ENCODE results near the gene DPP7.

Gene DPP7

GRCh38 chr9:137150617-137151457 lies 36.3 kb upstream of the DPP7 start:
- Mint-ChIP-seq H3K27ac (peak overlapping the region; percentile 77), H3K36me3 (no peaks in the 10 kb centered on the region), H3K4me3 (no peak overlapping the region), H3K27me3 (peaks cover 10% of the 10 kb centered on the region), H3K4me1 (ENCODE audit: low read depth) (peaks cover 4% of the 10 kb centered on the region), H3K9me3 (ENCODE audit: low read depth) (no peaks in the 10 kb centered on the region)

DNA sequence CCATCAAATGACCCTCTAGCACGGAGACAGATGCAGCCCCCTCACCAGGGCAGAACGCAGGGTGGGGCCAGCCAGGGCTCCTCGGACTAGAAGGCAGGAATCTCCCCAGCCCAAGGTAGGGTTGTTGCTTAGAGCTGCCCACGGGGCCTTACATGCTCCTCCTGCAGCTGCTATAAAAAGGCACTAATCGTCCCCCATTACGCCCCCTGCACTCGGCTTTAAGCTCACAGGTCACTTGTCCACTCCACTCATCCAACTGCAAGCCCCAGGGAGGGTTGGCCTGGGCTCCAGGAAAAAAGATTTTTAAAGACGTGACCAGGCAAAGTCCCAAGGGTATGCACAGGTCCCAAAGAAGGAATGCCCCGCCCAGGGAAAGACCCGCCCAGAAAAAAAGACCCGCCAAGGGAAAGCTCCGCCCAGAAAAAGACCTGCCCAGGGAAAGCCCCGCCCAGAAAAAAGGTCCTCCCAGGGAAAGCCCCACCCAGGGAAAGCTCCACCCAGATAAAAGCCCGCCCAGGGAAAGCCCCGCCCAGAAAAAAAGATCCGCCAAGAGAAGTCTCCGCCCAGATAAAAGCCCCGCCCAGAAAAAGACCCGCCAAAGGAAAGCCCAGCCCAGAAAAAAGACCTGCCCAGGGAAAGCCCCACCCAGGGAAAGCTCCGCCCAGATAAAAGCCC lies 35.5 kb upstream of the DPP7 start:
- no peak overlapping the region for H3K4me3 Mint-ChIP-seq

GRCh38 chr9:137149363-137149762 lies 34.8 kb upstream of the DPP7 start:
- no peak overlapping the region for H3K4me3 Mint-ChIP-seq
- H3K27ac Mint-ChIP-seq = no peak overlapping the region
- peaks cover 4% of the 10 kb centered on the region for H3K4me1 Mint-ChIP-seq (ENCODE audit: low read depth)
- peaks cover 8% of the 10 kb centered on the region for H3K27me3 Mint-ChIP-seq
- H3K9me3 Mint-ChIP-seq (ENCODE audit: low read depth) = no peaks in the 10 kb centered on the region
- no peaks in the 10 kb centered on the region for H3K36me3 Mint-ChIP-seq

More for the DNA sequence above, 35.5 kb upstream of the DPP7 start:
- Mint-ChIP-seq H3K4me1 (ENCODE audit: low read depth) (peaks cover 4% of the 10 kb centered on the region), H3K9me3 (ENCODE audit: low read depth) (no peaks in the 10 kb centered on the region), H3K27ac (no peak overlapping the region), H3K27me3 (peaks cover 10% of the 10 kb centered on the region), H3K36me3 (no peaks in the 10 kb centered on the region)

DNA sequence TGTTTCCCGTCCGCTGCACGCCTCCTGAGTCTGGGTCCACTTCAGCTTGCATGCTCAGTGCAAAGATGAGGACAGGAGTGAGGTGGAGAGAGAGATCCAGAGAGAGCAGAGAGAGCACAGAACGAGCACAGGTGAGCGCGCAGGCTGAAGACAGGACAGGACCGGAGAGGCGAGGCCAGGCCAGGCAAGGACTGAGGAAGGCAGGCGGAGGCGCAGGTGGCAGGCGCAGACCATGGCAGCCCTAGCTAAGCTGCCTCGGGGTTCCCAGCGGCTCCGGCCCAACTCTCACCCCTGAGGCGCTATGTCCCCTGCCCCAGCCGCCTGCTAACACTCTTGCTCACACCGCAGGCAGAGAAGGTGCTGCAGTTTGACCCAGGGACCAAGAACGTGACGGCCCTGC lies 34.1 kb upstream of the DPP7 start:
- Mint-ChIP-seq H3K4me1 (ENCODE audit: low read depth) (peaks cover 4% of the 10 kb centered on the region), H3K4me3 (no peak overlapping the region), H3K27me3 (peaks cover 9% of the 10 kb centered on the region), H3K27ac (no peak overlapping the region), H3K9me3 (ENCODE audit: low read depth) (no peaks in the 10 kb centered on the region), H3K36me3 (no peaks in the 10 kb centered on the region)

GRCh38 chr9:137148242-137148641 lies 33.7 kb upstream of the DPP7 start:
- H3K27me3 Mint-ChIP-seq = peaks cover 9% of the 10 kb centered on the region
- no peaks in the 10 kb centered on the region for H3K9me3 Mint-ChIP-seq (ENCODE audit: low read depth)
- no peak overlapping the region for H3K4me3 Mint-ChIP-seq
- peaks cover 4% of the 10 kb centered on the region for H3K4me1 Mint-ChIP-seq (ENCODE audit: low read depth)
- no peak overlapping the region for H3K27ac Mint-ChIP-seq
- H3K36me3 Mint-ChIP-seq = no peaks in the 10 kb centered on the region

DNA sequence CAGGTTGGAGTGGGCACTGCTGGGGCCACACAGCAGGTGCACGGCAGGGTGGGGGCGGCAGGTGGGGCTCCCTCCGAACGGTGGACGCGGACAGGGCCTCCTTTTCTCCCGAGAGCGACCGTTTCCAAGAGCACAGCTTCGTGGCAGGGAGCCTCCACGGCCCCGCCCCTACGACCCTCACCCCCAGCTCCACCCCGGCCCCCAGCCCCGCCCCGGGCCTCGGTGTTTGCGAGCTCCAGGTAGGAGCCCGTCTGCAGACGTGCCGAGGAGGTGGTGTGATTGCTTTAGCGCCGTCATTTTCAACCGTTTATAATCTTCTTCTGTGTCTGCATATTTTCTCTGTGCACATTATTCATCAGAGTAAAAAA lies 33.2 kb upstream of the DPP7 start:
- peaks cover 9% of the 10 kb centered on the region for H3K27me3 Mint-ChIP-seq
- H3K27ac Mint-ChIP-seq = no peak overlapping the region
- H3K36me3 Mint-ChIP-seq = no peaks in the 10 kb centered on the region
- H3K9me3 Mint-ChIP-seq (ENCODE audit: low read depth) = no peaks in the 10 kb centered on the region
- H3K4me3 Mint-ChIP-seq = no peak overlapping the region
- peaks cover 4% of the 10 kb centered on the region for H3K4me1 Mint-ChIP-seq (ENCODE audit: low read depth)

DNA sequence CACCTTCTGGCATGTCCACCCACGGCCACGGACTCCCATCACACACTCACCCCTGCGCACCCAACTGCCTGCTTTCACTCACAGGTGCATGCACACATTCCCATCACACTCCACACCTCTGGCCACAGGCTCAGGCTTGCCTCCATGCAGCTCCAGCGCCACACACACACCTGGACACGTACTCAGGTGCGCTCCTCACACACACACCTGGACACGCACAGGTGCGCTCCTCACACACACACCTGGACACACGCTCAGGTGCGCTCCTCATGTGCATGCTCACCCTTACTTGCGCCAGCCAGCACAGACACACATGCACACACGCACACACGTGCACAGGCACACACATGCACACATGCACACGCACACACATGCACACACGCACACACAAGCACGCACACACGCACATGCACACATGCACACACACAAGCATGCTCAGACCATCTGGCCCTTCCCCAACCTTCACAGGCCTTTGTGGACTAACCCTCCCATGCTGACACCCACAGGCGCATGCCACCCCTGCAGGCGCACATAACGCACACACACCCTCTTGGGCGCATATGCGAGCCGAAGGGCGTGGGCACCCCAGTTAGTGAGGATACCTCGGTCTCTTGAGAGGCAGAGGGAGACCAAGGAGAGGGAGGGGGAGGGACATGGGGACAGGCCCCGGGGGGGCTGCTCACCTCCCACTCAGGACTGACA lies 32.7 kb upstream of the DPP7 start:
- Mint-ChIP-seq H3K36me3 (no peaks in the 10 kb centered on the region), H3K4me1 (ENCODE audit: low read depth) (peaks cover 4% of the 10 kb centered on the region), H3K27ac (no peak overlapping the region), H3K4me3 (no peak overlapping the region), H3K27me3 (peaks cover 12% of the 10 kb centered on the region), H3K9me3 (ENCODE audit: low read depth) (no peaks in the 10 kb centered on the region)

- no peaks in the 10 kb centered on the region for H3K9me3 Mint-ChIP-seq (ENCODE audit: low read depth)
- H3K4me3 Mint-ChIP-seq = no peak overlapping the region
- H3K4me1 Mint-ChIP-seq (ENCODE audit: low read depth) = peaks cover 3% of the 10 kb centered on the region
- no peak overlapping the region for H3K27ac Mint-ChIP-seq
- peaks cover 17% of the 10 kb centered on the region for H3K27me3 Mint-ChIP-seq
- H3K36me3 Mint-ChIP-seq = no peaks in the 10 kb centered on the region
These were observed 32.0 kb upstream of the DPP7 start for GRCh38 chr9:137146527-137146918.

GRCh38 chr9:137145731-137146526 lies 31.4 kb upstream of the DPP7 start:
- peaks cover 17% of the 10 kb centered on the region for H3K27me3 Mint-ChIP-seq
- no peaks in the 10 kb centered on the region for H3K9me3 Mint-ChIP-seq (ENCODE audit: low read depth)
- H3K4me1 Mint-ChIP-seq (ENCODE audit: low read depth) = no peaks in the 10 kb centered on the region
- no peak overlapping the region for H3K4me3 Mint-ChIP-seq
- no peak overlapping the region for H3K27ac Mint-ChIP-seq
- no peaks in the 10 kb centered on the region for H3K36me3 Mint-ChIP-seq

DNA sequence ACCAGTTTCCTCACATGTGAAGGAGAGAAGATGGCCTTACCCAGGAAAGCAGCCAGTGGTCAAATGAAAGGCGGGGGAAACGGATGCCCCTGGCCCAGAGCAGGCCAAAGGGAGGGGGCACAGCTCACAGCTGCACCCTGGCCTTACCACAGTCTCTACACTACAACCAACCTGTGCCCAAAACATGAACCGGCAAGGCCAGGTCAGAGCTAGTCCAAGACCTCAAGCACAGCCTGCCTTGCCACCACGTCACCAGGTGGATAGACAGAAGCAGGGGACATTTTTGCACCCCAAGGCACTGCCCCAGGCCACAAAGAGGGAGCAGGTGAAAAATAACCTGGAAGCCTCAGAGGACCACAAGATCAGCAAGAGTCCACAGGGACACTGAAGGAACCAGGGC lies 28.9 kb upstream of the DPP7 start:
- H3K27ac Mint-ChIP-seq = no peak overlapping the region
- H3K4me1 Mint-ChIP-seq (ENCODE audit: low read depth) = peaks cover 2% of the 10 kb centered on the region
- H3K9me3 Mint-ChIP-seq (ENCODE audit: low read depth) = no peaks in the 10 kb centered on the region
- no peak overlapping the region for H3K4me3 Mint-ChIP-seq
- peaks cover 2% of the 10 kb centered on the region for H3K36me3 Mint-ChIP-seq
- H3K27me3 Mint-ChIP-seq = peaks cover 26% of the 10 kb centered on the region

DNA sequence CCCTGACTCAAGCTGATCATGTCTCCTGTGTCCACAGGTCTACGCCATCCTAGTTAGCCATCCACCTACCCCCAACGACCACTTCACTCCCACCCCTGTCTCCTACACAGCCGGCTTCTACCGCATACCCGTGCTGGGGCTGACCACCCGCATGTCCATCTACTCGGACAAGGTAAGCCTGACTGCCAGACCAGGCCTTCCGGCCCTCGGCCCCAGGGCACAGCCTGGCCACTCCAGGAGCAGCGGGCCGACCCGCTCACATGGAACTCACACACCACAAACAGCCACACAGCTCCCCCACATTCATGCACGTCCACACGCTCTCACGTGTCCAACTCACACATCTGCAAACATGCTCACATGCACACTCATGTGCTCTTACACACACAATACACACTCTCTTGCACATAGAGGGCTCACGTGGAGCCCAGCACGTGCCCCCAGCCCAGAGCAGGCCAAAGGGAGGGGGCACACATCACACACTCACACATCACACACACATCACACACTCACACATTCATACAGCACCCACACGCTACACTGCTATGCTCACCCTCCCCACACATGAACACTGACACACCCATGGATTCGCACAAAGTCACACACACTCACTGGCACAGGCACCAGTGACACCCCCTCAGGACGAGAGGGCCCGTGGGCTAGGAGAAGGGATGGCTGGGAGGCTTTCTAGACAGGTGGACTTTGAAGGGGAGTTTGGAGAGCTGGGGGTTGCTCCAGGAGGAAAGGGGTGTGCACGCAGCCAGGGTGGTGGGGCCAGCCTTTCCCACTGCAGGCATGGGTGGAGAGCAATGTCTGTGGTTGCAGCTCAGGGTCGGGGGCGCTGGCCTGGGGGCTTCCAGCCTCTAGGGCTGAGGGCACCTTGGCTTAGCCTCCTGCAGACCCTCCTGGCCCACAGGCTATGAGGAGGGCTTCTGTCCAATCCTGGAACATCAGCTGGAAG lies 27.7 kb upstream of the DPP7 start:
- no peak overlapping the region for H3K4me3 Mint-ChIP-seq
- peaks cover 25% of the 10 kb centered on the region for H3K27me3 Mint-ChIP-seq
- peaks cover 2% of the 10 kb centered on the region for H3K4me1 Mint-ChIP-seq (ENCODE audit: low read depth)
- no peaks in the 10 kb centered on the region for H3K9me3 Mint-ChIP-seq (ENCODE audit: low read depth)
- no peak overlapping the region for H3K27ac Mint-ChIP-seq
- H3K36me3 Mint-ChIP-seq = peaks cover 2% of the 10 kb centered on the region

- Mint-ChIP-seq H3K4me1 (ENCODE audit: low read depth) (peaks cover 2% of the 10 kb centered on the region), H3K4me3 (no peak overlapping the region), H3K27me3 (peaks cover 22% of the 10 kb centered on the region), H3K36me3 (peaks cover 2% of the 10 kb centered on the region), H3K9me3 (ENCODE audit: low read depth) (no peaks in the 10 kb centered on the region), H3K27ac (no peak overlapping the region)
These were observed 26.7 kb upstream of the DPP7 start for GRCh38 chr9:137141050-137141810.

Measured in activated naive CD8-positive, alpha-beta T cell (primary cell).